ENCODE measurements around the gene SNAPC3.
A peak's percentile ranks its signal among the peaks of the same experiment; 100 is the strongest.

The SNAPC3 gene

DNA sequence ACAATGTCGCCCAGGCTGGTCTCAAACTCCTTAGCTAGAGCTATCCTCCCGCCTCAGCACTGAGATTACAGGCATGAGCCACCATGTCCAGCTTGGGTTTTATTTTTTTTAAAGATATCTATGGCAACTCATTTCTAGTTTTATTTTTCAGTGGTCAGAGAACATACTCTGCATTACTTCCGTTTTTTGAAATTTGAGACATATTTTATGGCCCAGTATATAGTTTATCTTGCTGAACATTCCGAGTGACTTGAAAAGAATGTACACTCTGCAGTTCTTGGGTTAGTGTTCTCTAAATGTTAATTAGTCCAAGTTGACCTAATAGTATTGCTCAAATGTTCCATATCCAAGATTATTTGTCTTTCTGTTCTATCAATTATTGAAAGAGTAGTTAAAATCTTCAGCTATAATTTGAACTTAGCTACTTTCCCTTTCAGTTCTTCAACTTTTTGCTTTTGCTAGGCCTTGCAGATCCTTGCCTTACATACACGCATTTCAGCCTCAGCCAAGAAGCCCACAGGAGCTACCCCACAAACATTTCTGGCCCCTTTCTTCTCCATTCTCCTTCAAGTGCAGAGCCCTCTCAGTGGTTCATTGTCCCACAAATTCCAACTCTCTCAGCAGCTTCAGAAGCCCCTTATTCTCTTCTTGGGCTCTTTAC, 22.3 kb upstream of the SNAPC3 start:
- TF ChIP-seq, protein P1, sequence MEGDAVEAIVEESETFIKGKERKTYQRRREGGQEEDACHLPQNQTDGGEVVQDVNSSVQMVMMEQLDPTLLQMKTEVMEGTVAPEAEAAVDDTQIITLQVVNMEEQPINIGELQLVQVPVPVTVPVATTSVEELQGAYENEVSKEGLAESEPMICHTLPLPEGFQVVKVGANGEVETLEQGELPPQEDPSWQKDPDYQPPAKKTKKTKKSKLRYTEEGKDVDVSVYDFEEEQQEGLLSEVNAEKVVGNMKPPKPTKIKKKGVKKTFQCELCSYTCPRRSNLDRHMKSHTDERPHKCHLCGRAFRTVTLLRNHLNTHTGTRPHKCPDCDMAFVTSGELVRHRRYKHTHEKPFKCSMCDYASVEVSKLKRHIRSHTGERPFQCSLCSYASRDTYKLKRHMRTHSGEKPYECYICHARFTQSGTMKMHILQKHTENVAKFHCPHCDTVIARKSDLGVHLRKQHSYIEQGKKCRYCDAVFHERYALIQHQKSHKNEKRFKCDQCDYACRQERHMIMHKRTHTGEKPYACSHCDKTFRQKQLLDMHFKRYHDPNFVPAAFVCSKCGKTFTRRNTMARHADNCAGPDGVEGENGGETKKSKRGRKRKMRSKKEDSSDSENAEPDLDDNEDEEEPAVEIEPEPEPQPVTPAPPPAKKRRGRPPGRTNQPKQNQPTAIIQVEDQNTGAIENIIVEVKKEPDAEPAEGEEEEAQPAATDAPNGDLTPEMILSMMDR (IDR thresholded peaks at IDR 0.05; ENCODE audit: borderline replicate concordance, control extremely low read depth, extremely low read depth, insufficient read depth, missing control alignments), result no peak
- DNase-seq (ENCODE audit: low spot score), result no peak
- in situ Hi-C loops (cut with MboI; ENCODE audit: low sequenced_read_pairs, unreplicated experiment), result loop anchor here (25.0 kb wide), 1 partner anchor 113 kb away; no protein-coding TSS in a partner anchor

DNA sequence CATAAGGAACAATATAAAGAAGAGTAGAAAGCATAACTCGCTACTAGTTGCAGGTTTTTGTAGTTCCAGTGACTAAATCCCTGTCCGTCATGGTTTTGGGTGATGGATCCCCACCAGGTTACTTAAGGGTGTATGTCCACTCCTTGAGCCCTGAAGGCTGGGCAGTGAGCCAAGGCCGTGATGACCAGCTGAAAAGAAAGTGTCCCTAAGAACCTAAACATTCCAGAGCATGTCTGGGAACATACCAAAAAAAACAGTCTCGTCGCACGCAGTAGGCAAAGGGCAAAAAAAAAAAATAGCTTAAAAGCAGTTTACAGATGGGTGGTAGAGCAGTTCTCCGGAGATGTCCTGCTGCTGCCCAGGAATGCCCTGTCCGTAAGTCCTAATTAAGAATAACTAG, 21.4 kb upstream of the SNAPC3 start:
- in situ Hi-C loops (cut with MboI; ENCODE audit: low sequenced_read_pairs, unreplicated experiment), result loop anchor here (25.0 kb wide), 1 partner anchor 114 kb away; no protein-coding TSS in a partner anchor
- no peak for DNase-seq (ENCODE audit: low spot score)
- TF ChIP-seq, protein P1 (IDR thresholded peaks at IDR 0.05; ENCODE audit: borderline replicate concordance, control extremely low read depth, extremely low read depth, insufficient read depth, missing control alignments), result no peak

DNA sequence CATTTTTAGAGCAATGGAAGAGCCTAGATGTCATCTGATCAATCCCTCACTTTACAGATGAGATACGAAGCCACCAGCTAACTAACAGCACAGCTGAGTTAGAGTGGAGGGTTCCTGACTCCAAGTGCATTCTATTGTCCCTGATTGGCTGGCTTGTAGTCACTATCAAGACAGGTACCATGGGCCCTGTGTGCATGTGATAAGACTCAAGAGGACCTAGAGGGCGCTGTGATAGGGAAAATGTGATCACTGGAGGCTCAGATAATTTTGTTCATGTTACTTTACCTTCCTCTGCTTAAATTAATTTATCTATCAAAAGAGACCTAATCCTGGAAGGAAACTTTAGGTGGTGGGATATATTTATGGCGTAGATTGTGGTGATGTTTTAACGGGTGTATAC, 19.5 kb upstream of the SNAPC3 start:
- no peak for DNase-seq (ENCODE audit: low spot score)
- TF ChIP-seq, protein P1 (IDR thresholded peaks at IDR 0.05; ENCODE audit: borderline replicate concordance, control extremely low read depth, extremely low read depth, insufficient read depth, missing control alignments), result no peak
- in situ Hi-C loops (cut with MboI; ENCODE audit: low sequenced_read_pairs, unreplicated experiment), result loop anchor here (25.0 kb wide), 1 partner anchor 116 kb away; no protein-coding TSS in a partner anchor

DNA sequence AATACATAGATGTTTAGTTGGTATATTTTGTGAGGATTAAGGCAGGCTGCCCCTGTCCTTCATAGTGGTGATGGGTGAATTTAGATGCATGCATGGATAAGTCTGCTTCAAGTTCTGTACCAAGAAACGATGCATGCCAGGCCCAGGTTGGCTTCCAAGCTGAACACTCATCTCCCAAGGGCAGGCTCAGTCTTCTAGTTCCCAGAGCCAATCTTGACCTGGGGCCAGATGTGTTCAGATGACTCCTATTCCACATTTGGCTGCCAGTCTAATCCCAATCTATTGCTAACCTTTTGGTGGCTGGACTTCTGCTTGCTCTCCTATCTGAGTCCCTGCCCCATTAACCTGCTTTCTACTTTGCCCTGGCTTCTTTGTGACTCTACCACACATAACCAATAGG, 18.5 kb upstream of the SNAPC3 start:
- DNase-seq (ENCODE audit: low spot score), result no peak
- TF ChIP-seq, protein P1 (IDR thresholded peaks at IDR 0.05; ENCODE audit: borderline replicate concordance, control extremely low read depth, extremely low read depth, insufficient read depth, missing control alignments), result no peak
- in situ Hi-C loops (cut with MboI; ENCODE audit: low sequenced_read_pairs, unreplicated experiment), result loop anchor here (25.0 kb wide), 1 partner anchor 117 kb away; no protein-coding TSS in a partner anchor

DNA sequence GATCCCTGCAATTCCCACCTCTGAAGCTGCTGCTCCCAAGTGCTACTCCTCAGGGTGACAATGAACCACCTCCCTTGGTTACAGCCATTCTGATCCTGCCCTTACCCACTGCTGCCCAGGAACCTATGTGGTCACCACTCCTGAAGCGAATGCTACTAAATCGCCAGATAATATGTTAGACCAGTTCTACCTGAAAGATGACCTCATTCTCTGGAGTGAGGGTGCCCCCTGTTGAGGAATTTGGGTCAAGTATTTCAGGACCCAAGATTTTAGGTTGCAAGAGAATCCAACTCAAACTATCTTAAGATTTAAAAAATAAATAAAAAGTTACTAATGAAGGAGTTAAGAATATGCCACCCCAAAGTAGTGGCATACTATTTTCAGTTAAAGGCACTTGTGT, 5.8 kb upstream of the SNAPC3 start:
- TF ChIP-seq, protein P1 (IDR thresholded peaks at IDR 0.05; ENCODE audit: borderline replicate concordance, control extremely low read depth, extremely low read depth, insufficient read depth, missing control alignments), result no peak
- in situ Hi-C loops (cut with MboI; ENCODE audit: low sequenced_read_pairs, unreplicated experiment), result loop anchor here (25.0 kb wide), 1 partner anchor 130 kb away; no protein-coding TSS in a partner anchor
- peak; percentile 63 for DNase-seq (ENCODE audit: low spot score)

DNA sequence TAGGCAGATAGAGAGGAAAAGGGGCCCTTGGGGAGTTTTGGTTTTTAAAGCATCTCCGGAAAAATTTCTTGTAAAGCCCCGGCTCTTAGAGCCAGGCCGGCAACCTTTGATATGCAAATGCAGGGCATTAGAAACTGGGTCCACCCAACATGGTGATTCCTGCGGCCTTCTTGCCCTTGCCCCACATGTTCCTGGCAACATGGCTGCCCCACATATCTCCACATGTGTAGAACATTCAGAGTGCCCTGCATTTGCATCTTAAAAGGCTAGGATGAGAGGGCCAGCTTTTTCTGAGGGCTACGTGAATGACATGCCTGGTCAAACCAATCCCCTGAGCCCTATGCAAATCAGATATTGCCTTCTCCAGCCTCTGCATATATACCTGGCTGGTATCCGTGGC, 5.0 kb upstream of the SNAPC3 start:
- TF ChIP-seq, protein P1 (IDR thresholded peaks at IDR 0.05; ENCODE audit: borderline replicate concordance, control extremely low read depth, extremely low read depth, insufficient read depth, missing control alignments), result no peak
- in situ Hi-C loops (cut with MboI; ENCODE audit: low sequenced_read_pairs, unreplicated experiment), result loop anchor here (25.0 kb wide), 1 partner anchor 130 kb away; no protein-coding TSS in a partner anchor
- DNase-seq (ENCODE audit: low spot score), result no peak

Measured in GM13976 (cell line).